GM18868 (cell line): ENCODE results near the gene NPR3.

Experiments used
- ATAC-seq: cut with Tn5 transposase; IDR thresholded peaks from one replicate; pipeline ENCODE4 v1.9.1; 2021; ENCODE audit warnings: mild to moderate bottlenecking, moderate library complexity; ENCODE audit not compliant: unreplicated experiment

Gene NPR3

GRCh38 chr5:32711681-32712480, 760 bp downstream of the NPR3 start:
- no peak for ATAC-seq

DNA sequence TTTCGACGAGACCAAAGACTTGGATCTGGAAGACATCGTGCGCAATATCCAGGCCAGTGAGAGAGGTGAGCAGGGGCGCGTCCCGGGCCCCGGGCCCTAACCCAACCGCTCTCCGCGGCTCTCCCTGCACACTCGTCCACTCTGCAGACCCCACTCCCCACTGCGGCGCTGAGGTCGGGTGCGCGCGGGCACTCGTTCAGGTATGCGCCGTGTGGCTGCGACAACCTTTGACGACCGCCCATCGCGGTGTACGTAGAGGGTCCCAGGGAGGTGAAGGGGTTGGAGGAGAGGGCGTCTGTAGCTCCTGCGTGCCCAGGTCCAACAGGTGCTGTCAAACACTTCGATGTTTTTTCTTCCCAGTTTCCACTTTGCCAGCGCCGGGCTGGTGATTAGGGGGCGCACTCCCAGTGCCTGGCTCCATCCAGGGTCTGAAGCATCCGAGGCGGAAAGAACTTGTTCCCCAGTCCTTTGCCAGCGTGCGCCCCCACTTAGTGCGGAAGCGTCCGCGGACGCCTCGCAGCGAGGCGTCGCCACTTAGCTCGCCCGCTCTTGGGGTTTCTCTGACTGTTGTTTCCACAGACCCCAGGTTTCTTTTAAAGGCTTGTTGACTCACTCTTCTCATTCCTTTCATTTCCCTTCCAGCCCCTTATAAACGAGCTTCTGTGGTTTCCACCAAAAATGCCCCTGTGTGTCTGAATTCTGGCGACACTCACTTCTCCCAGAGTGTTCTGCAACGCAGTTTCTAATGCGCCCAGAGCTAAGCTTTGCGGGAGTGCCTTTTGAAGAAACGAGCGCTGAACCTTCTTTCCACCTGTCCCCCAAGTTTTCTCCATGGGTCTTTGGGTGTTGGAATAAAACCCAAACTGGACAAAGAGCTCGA, 1.6 kb downstream of the NPR3 start:
- ATAC-seq, result no peak

GRCh38 chr5:32713361-32713769, 2.2 kb downstream of the NPR3 start:
- ATAC-seq, result no peak

DNA sequence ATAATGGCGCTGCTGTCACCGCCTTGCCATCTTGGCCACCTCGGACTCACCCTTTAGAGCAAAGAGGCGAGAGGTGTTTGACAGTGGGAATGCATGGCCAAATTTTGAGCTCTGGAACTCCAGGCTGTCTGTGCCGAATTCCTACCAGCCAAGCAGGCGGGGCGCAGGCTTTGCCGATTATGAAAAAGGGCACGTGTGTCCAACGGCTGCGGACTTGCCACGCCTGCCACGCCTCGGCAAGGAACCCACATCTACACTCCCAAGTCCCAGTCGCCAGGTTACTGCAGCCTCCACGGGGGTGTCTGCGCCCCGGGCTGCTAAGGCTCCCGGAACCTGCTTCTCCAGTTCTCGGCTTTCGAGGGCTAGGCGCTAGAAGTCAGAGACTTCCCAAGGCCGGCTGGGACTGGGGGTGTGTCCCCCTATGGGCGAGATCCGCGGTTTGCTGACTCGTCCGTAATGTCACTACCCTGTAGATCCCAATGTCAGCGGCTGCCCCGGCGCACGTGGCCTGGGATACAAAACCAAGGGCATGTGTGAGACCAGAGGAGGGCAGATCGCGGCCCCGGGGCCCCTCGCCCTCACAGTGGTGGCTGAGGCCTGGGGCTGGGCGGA, 2.8 kb downstream of the NPR3 start:
- ATAC-seq, result no peak

GRCh38 chr5:32714836-32715235, 3.7 kb downstream of the NPR3 start:
- ATAC-seq, result no peak

DNA sequence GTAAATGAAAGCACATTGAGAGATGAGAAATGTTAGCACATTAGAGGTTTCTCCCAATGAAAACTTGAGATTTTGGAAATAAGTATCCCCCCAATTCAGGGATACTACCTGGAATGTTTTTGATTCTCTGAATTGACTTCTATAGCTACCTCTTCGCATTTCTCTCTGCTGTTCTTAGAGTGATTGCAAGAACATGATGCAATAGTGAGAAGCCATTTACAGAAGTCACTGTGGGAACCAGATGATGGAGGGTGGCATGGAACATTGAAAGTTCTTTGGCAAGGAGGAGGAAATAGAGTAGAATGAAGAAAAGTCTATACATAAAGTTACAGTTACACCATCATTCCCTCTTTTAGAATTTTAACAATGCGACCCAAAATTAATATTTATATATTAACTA, 9.2 kb downstream of the NPR3 start:
- ATAC-seq, result no peak

GRCh38 chr5:32721626-32722025, 10.5 kb downstream of the NPR3 start:
- ATAC-seq, result no peak

GRCh38 chr5:32722957-32723356, 11.8 kb downstream of the NPR3 start:
- no peak for ATAC-seq

DNA sequence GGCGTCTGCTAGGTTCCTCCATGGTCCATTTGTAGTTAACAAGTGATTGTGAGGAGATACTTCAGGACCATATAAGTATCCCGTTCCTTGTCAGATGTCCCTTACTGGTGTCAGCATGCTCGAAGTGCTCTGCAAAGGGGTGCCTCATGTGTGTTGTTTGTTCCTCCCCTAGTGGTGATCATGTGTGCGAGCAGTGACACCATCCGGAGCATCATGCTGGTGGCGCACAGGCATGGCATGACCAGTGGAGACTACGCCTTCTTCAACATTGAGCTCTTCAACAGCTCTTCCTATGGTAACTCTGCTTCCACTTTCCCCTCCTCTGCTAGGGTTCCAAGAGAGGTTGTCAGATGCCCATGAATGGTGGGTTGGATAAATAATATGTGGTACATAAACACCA, 13.4 kb downstream of the NPR3 start:
- no peak for ATAC-seq

DNA sequence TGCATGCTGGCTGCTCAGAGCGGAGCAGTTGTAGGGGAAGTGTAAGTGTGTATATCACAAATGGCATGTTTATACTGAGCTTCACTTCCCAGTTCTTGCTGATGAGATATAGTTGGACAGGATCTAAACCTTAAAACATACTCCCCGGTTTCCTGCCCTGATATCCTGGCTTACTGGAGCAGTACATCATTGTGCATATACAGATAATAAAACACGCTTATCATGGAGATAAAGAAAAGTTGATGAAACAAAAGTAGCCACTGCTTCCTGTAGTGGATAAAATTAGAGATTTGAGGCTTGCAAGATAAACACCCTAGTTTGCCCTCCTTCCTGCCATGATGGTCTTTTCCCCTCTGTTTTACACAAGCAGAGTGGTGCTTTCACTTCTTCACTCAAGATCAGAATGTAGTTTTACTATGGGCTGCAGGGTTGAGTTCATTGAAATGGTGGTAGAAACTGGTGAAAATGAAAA, 15.0 kb downstream of the NPR3 start:
- no peak for ATAC-seq

GRCh38 chr5:32729651-32730050, 18.5 kb downstream of the NPR3 start:
- ATAC-seq, result no peak

- ATAC-seq, result no peak
Observed at GRCh38 chr5:32733590-32734340, 22.6 kb downstream of the NPR3 start.

DNA sequence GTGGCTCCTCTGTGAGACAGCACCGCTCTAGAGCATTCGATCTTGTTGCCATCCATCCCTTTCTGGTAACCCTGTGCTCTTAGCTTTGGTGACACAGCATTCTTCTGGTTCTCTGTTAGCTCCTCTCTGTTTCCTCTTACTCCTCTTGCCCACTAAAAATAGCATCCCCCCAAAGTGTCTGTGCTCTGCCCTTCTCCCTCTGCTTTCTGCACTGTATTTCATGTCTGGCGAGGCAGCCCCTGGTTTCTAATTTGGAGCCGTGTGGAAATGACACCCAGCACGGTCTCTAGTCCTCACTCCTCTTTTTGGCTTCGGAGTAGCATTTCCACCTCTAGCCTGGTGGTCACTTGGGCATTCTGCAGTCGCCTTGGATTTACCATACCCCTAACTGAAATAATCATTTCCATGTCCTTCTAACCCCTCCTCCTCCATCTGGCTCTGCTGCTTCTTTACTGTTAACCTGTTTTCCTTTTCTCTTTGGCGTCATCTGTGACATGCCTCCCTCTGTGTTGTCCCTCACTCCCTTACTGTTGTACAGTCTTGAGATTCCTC, 23.8 kb downstream of the NPR3 start:
- no peak for ATAC-seq

GRCh38 chr5:32735512-32735911, 24.4 kb downstream of the NPR3 start:
- ATAC-seq, result no peak

DNA sequence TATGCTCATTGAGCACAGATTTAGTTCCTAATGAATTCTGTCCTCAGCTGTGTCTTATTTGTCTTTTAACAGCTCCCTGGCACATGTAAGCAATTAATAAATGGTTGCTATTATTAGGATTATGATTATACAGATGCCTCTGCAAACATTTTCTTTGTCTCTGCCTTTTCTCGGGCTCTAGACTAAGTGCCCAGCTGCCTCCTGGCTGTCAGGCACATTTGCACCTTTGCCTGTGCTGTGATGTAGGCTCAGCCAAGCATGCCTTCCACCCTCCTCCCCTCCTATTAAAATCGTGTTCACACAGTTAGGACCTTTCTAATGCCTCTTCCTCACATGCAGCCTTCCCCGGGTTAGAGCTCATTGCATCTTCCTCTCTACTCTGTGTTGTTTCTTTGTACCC, 25.7 kb downstream of the NPR3 start:
- no peak for ATAC-seq

GRCh38 chr5:32740651-32741050, 29.5 kb downstream of the NPR3 start:
- no peak for ATAC-seq

DNA sequence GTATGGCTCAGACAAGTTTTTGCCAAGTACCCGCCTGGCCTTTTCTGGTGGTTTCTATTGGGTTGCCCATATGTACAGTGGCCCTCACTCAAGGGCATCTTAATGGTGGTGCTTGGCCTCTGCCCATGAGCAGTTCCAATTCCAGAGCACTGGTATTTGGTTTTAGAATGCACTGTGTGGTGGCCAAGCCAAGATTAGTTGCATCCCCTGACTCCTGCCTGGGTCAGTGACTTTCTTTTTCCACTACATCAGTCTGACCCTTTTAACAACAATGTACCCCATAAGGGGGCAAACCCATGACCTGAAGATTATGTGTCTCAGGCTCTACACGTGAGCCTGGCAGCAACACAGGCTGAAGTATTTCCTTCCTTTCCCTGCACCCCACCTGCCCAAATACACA, 34.2 kb downstream of the NPR3 start:
- ATAC-seq, result no peak

DNA sequence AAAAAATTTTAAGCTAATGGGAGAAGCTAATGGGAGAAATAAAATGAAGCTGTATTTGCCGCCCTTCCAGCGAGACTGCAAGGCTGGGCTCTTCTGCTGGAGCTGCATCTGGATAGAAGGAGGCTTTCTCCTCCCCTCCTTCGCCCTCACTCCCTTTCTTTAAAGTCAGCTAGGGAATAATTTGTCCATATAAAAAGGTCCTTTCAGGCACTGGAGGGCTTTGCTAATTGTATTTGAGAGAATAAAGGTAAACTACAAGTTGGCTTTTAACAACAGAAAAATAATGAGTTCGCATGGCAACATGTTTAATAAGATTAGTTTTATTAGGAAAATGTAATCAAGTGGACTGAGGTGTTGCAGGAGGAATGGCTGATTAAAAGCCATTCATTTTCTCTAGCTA, 41.3 kb downstream of the NPR3 start:
- no peak for ATAC-seq

DNA sequence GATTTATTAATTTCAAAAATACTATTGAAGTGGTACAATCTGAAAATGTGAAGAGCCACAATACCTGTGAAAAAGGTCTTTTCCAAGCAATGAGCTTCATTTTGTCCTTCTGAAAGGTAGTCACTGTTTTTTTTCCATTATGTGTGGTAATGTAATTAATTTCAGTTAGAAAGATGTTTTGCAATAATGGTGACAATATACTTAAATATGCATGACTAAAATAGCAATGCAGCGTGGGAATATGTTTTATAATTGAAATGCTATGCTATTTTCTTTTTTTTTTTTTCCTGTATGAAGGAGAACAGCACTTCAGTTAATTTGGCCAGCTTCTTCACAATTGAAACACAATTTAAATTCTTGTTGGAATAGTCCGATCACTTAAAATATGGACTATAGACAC, 41.9 kb downstream of the NPR3 start:
- ATAC-seq, result no peak

DNA sequence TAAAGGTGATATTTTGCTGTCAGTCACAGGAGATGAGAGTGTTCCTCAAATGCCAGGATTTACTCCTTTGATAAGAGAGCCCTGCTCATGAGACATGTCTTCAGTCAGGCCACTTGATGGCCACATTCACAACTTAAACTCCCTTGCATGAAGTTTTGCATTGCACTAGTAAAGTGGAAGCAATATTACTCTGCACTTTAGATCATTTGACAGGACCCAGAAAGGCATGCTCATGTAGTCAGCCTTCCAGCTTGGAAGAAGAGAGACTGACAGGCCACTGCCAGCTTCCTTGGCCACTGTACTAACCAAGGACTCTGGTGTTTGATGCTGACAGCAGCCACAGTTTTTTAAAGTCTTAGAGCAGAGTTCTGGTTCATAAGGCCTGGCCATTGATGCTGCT, 42.6 kb downstream of the NPR3 start:
- ATAC-seq, result no peak

GRCh38 chr5:32754284-32754683, 43.2 kb downstream of the NPR3 start:
- no peak for ATAC-seq
